Activated naive CD8-positive, alpha-beta T cell treated with anti-CD3 and anti-CD28 coated beads, Interleukin-2, amount 50 U/mL, for 24 hours (primary cell): ENCODE data around the gene FAM227B.
"Not testable (repeated sequence)": the region's sequence is repeated elsewhere in the genome, so short reads cannot be mapped to it uniquely, and the experiment has no call there.

Experiments used
- ATAC-seq: fragments of 150-1000 bp; cut with Tn5 transposase; one replicate; pipeline ENCODE4 v1.10.0; 2021
- DNase-seq: peaks from one replicate; pipeline ENCODE4 v3.0.0; 2021
- H3K27ac Mint-ChIP-seq: one replicate; pipeline ENCODE4 v1.8.0; 2021; ENCODE audit warnings: mild to moderate bottlenecking, mixed read lengths
- H3K27me3 Mint-ChIP-seq: one replicate; pipeline ENCODE4 v1.8.0; 2021; ENCODE audit warnings: mixed read lengths
- H3K36me3 Mint-ChIP-seq: one replicate; pipeline ENCODE4 v1.8.0; 2021; ENCODE audit warnings: low read depth, mixed read lengths
- H3K4me1 Mint-ChIP-seq: one replicate; pipeline ENCODE4 v1.8.0; 2021; ENCODE audit warnings: mixed read lengths
- H3K4me3 Mint-ChIP-seq: one replicate; pipeline ENCODE4 v1.8.0; 2021; ENCODE audit warnings: mild to moderate bottlenecking, moderate library complexity, mixed read lengths
- H3K9me3 Mint-ChIP-seq: one replicate; pipeline ENCODE4 v1.8.0; 2021; ENCODE audit warnings: mixed read lengths

Gene FAM227B

GRCh38 chr15:49570672-49571071, 49.9 kb downstream of the FAM227B start:
- no peak for DNase-seq
- H3K4me1 Mint-ChIP-seq: no peaks in the 10 kb centered on the region
- peaks cover 18% of the 10 kb centered on the region for H3K36me3 Mint-ChIP-seq
- no peaks in the 10 kb centered on the region for H3K27me3 Mint-ChIP-seq
- no peak overlapping the region for H3K27ac Mint-ChIP-seq
- ATAC-seq: no peak
- H3K9me3 Mint-ChIP-seq: peaks cover 40% of the 10 kb centered on the region
- H3K4me3 Mint-ChIP-seq: no peak overlapping the region

- DNase-seq (no peak), ATAC-seq (no peak)
- Mint-ChIP-seq H3K9me3 (peaks cover 40% of the 10 kb centered on the region), H3K4me3 (no peak overlapping the region), H3K27ac (no peak overlapping the region), H3K36me3 (peaks cover 15% of the 10 kb centered on the region), H3K4me1 (no peaks in the 10 kb centered on the region), H3K27me3 (no peaks in the 10 kb centered on the region)
These were observed 50.4 kb downstream of the FAM227B start for GRCh38 chr15:49570174-49570573.

GRCh38 chr15:49560045-49560444, 60.6 kb downstream of the FAM227B start:
- ATAC-seq: no peak
- no peaks in the 10 kb centered on the region for H3K4me1 Mint-ChIP-seq
- no peak overlapping the region for H3K27ac Mint-ChIP-seq
- no peak overlapping the region for H3K4me3 Mint-ChIP-seq
- peaks cover 18% of the 10 kb centered on the region for H3K36me3 Mint-ChIP-seq
- H3K9me3 Mint-ChIP-seq: peaks cover 61% of the 10 kb centered on the region
- no peaks in the 10 kb centered on the region for H3K27me3 Mint-ChIP-seq
- DNase-seq: no peak

- Mint-ChIP-seq H3K27me3 (no peaks in the 10 kb centered on the region), H3K9me3 (peaks cover 65% of the 10 kb centered on the region), H3K27ac (no peak overlapping the region), H3K4me3 (no peak overlapping the region), H3K4me1 (no peaks in the 10 kb centered on the region), H3K36me3 (peaks cover 18% of the 10 kb centered on the region)
- DNase-seq: no peak
- ATAC-seq: no peak
These were observed 61.7 kb downstream of the FAM227B start for GRCh38 chr15:49558929-49559328.

- Mint-ChIP-seq H3K4me1 (no peaks in the 10 kb centered on the region), H3K27me3 (no peaks in the 10 kb centered on the region), H3K9me3 (peaks cover 60% of the 10 kb centered on the region), H3K4me3 (no peak overlapping the region), H3K27ac (no peak overlapping the region), H3K36me3 (peaks cover 5% of the 10 kb centered on the region)
- ATAC-seq (no peak), DNase-seq (no peak)
These were observed 64.2 kb downstream of the FAM227B start for GRCh38 chr15:49556437-49556836.

GRCh38 chr15:49550342-49550741, 70.3 kb downstream of the FAM227B start:
- H3K9me3 Mint-ChIP-seq: peaks cover 45% of the 10 kb centered on the region
- H3K36me3 Mint-ChIP-seq, DNase-seq, H3K4me1 Mint-ChIP-seq, H3K27ac Mint-ChIP-seq, ATAC-seq, H3K4me3 Mint-ChIP-seq, H3K27me3 Mint-ChIP-seq: not testable (repeated sequence)

GRCh38 chr15:49538520-49538919, 82.1 kb downstream of the FAM227B start:
- Mint-ChIP-seq H3K4me3 (no peak overlapping the region), H3K27me3 (no peaks in the 10 kb centered on the region), H3K9me3 (peaks cover 43% of the 10 kb centered on the region), H3K4me1 (no peaks in the 10 kb centered on the region), H3K36me3 (peaks cover 2% of the 10 kb centered on the region), H3K27ac (no peak overlapping the region)
- no peak for DNase-seq
- ATAC-seq: no peak

GRCh38 chr15:49530092-49530491, 90.5 kb downstream of the FAM227B start:
- no peak overlapping the region for H3K27ac Mint-ChIP-seq
- no peaks in the 10 kb centered on the region for H3K4me1 Mint-ChIP-seq
- no peaks in the 10 kb centered on the region for H3K36me3 Mint-ChIP-seq
- ATAC-seq (no peak), DNase-seq (no peak)
- peaks cover 18% of the 10 kb centered on the region for H3K9me3 Mint-ChIP-seq
- H3K4me3 Mint-ChIP-seq: no peak overlapping the region
- H3K27me3 Mint-ChIP-seq: peaks cover 2% of the 10 kb centered on the region

- Mint-ChIP-seq H3K27ac (no peak overlapping the region), H3K4me1 (no peaks in the 10 kb centered on the region), H3K9me3 (peaks cover 12% of the 10 kb centered on the region), H3K4me3 (no peak overlapping the region), H3K36me3 (peaks cover 4% of the 10 kb centered on the region), H3K27me3 (peaks cover 4% of the 10 kb centered on the region)
- ATAC-seq: no peak
- no peak for DNase-seq
These were observed 92.3 kb downstream of the FAM227B start for GRCh38 chr15:49528289-49528688.

- Mint-ChIP-seq H3K27me3 (peaks cover 6% of the 10 kb centered on the region), H3K27ac (no peak overlapping the region), H3K36me3 (peaks cover 6% of the 10 kb centered on the region), H3K4me3 (no peak overlapping the region), H3K9me3 (peaks cover 21% of the 10 kb centered on the region), H3K4me1 (no peaks in the 10 kb centered on the region)
- DNase-seq (no peak), ATAC-seq (no peak)
These were observed 98.8 kb downstream of the FAM227B start for GRCh38 chr15:49521802-49522201.

- H3K27me3 Mint-ChIP-seq, ATAC-seq, H3K4me3 Mint-ChIP-seq, H3K36me3 Mint-ChIP-seq, H3K9me3 Mint-ChIP-seq, DNase-seq, H3K27ac Mint-ChIP-seq, H3K4me1 Mint-ChIP-seq: not testable (repeated sequence)
These were observed 107.9 kb downstream of the FAM227B start for GRCh38 chr15:49512739-49513138.

GRCh38 chr15:49507261-49507660, 113.4 kb downstream of the FAM227B start:
- H3K27ac Mint-ChIP-seq: no peak overlapping the region
- H3K36me3 Mint-ChIP-seq: no peaks in the 10 kb centered on the region
- ATAC-seq (no peak), DNase-seq (no peak)
- H3K9me3 Mint-ChIP-seq: peaks cover 5% of the 10 kb centered on the region
- no peaks in the 10 kb centered on the region for H3K4me1 Mint-ChIP-seq
- no peaks in the 10 kb centered on the region for H3K27me3 Mint-ChIP-seq
- H3K4me3 Mint-ChIP-seq: no peak overlapping the region

- no peaks in the 10 kb centered on the region for H3K27me3 Mint-ChIP-seq
- peaks cover 7% of the 10 kb centered on the region for H3K9me3 Mint-ChIP-seq
- H3K4me1 Mint-ChIP-seq: no peaks in the 10 kb centered on the region
- no peak for ATAC-seq
- H3K36me3 Mint-ChIP-seq: no peaks in the 10 kb centered on the region
- H3K27ac Mint-ChIP-seq: no peak overlapping the region
- DNase-seq: no peak
- no peak overlapping the region for H3K4me3 Mint-ChIP-seq
These were observed 114.3 kb downstream of the FAM227B start for GRCh38 chr15:49506341-49506740.

GRCh38 chr15:49501586-49501985, 119.0 kb downstream of the FAM227B start:
- DNase-seq (no peak), ATAC-seq (no peak)
- no peaks in the 10 kb centered on the region for H3K4me1 Mint-ChIP-seq
- no peak overlapping the region for H3K4me3 Mint-ChIP-seq
- H3K36me3 Mint-ChIP-seq: no peaks in the 10 kb centered on the region
- no peak overlapping the region for H3K27ac Mint-ChIP-seq
- peaks cover 2% of the 10 kb centered on the region for H3K27me3 Mint-ChIP-seq
- H3K9me3 Mint-ChIP-seq: peaks cover 13% of the 10 kb centered on the region

- Mint-ChIP-seq H3K4me3 (no peak overlapping the region), H3K4me1 (no peaks in the 10 kb centered on the region), H3K9me3 (peaks cover 5% of the 10 kb centered on the region), H3K27me3 (peaks cover 2% of the 10 kb centered on the region), H3K27ac (no peak overlapping the region), H3K36me3 (no peaks in the 10 kb centered on the region)
- no peak for DNase-seq
- no peak for ATAC-seq
These were observed 124.4 kb downstream of the FAM227B start for GRCh38 chr15:49495993-49496753.

- H3K27ac Mint-ChIP-seq: no peak overlapping the region
- no peaks in the 10 kb centered on the region for H3K4me1 Mint-ChIP-seq
- DNase-seq (no peak), ATAC-seq (no peak)
- no peak overlapping the region for H3K4me3 Mint-ChIP-seq
- peaks cover 2% of the 10 kb centered on the region for H3K27me3 Mint-ChIP-seq
- no peaks in the 10 kb centered on the region for H3K36me3 Mint-ChIP-seq
- H3K9me3 Mint-ChIP-seq: peaks cover 4% of the 10 kb centered on the region
These were observed 125.8 kb downstream of the FAM227B start for GRCh38 chr15:49494842-49495241.
